Smooth muscle cell of the pulmonary artery (primary cell): ENCODE data around the gene OGN. TPM values are rescaled to one million over a fixed set of nuclear protein-coding genes. Genes with fewer than 3 reads are reported as not detected.

Source experiments
- total RNA-seq: library from RNA; depleted of rRNA; stranded (reverse); fragments of >200 nt; gene quantifications from 2 replicates; pipeline ENCODE4 v1.2.3, GENCODE V29; 2014

Gene OGN
- total RNA-seq: 12.8 and 24.7 TPM in 2 replicates

GRCh38 chr9:92404042-92404836, at the start of gene OGN:
Gene OGN (minus strand): TSS chr9:92404578. CDS start chr9:92403407, 1,171 bp downstream.

GRCh38 chr9:92424340-92424739, 20.0 kb upstream of the OGN start, which contains the start of gene OMD:
Gene OMD (minus strand): TSS chr9:92424471. CDS start chr9:92417558, 6,913 bp downstream.

Other genes starting within 250 kb of the OGN start
- gene IARS1, start 110.9 kb downstream of the OGN start, total RNA-seq: 317 and 355 TPM in 2 replicates
- gene NOL8, start 79.2 kb downstream of the OGN start, total RNA-seq: 22.7 and 31.1 TPM in 2 replicates
- gene CENPP, start 78.6 kb downstream of the OGN start, total RNA-seq: 4.0 and 4.7 TPM in 2 replicates
- gene OMD, start 19.9 kb upstream of the OGN start, total RNA-seq: 1.2 and 2.2 TPM in 2 replicates
- 9.2 and 9.6 TPM in 2 replicates for gene ASPN, start 77.9 kb upstream of the OGN start, total RNA-seq
- 7.0 and 30.7 TPM in 2 replicates for gene ECM2, start 131.4 kb upstream of the OGN start, total RNA-seq